HepG2 (cell line): ENCODE results near the gene NEU4. TPM values are rescaled to one million over a fixed set of nuclear protein-coding genes. Genes with fewer than 3 reads are reported as not detected.

Source experiments
- CREB3 ChIP-seq: sonication (generic); formaldehyde crosslinking; IDR thresholded peaks from 2 replicates; pipeline ENCODE4 v1.5.0; 2020; ENCODE audit warnings: missing genetic modification reagents
- DMAP1 ChIP-seq: IDR thresholded peaks from 2 replicates; pipeline ENCODE4 v1.6.1; 2016
- JUND ChIP-seq: sonication (generic); formaldehyde crosslinking; IDR thresholded peaks from 2 replicates; pipeline ENCODE4 v1.8.0; 2022; ENCODE audit warnings: mild to moderate bottlenecking, missing genetic modification reagents
- KLF6 ChIP-seq: IDR thresholded peaks from 2 replicates; pipeline ENCODE4 v1.8.0; 2016; ENCODE audit warnings: missing biosample characterization, missing genetic modification reagents
- MBNL3 ChIP-seq: fragments of 250-450 bp; sonication (Bioruptor Pico); conservative IDR thresholded peaks from 2 replicates; pipeline ENCODE4 v1.8.0; 2022; ENCODE audit warnings: mild to moderate bottlenecking, inconsistent platforms
- NBN ChIP-seq: fragments of 450-650 bp; conservative IDR thresholded peaks from 2 replicates; pipeline ENCODE4 v1.6.1; 2017
- PITX1 ChIP-seq: sonication (generic); formaldehyde crosslinking; IDR thresholded peaks from 2 replicates; pipeline ENCODE4 v1.5.1; 2020; ENCODE audit warnings: mild to moderate bottlenecking, missing genetic modification reagents
- PRDM10 ChIP-seq: sonication (generic); formaldehyde crosslinking; IDR thresholded peaks from 2 replicates; pipeline ENCODE4 v1.4.0; 2020; ENCODE audit warnings: low read depth, missing genetic modification reagents
- RNF219 ChIP-seq: sonication (generic); formaldehyde crosslinking; IDR thresholded peaks from 2 replicates; pipeline ENCODE4 v1.5.0; 2020; ENCODE audit warnings: mild to moderate bottlenecking, missing genetic modification reagents
- SALL1 ChIP-seq: sonication (generic); formaldehyde crosslinking; IDR thresholded peaks from 2 replicates; pipeline ENCODE4 v1.8.0; 2022; ENCODE audit warnings: mild to moderate bottlenecking, missing genetic modification reagents
- SMAD3 ChIP-seq: sonication (generic); formaldehyde crosslinking; IDR thresholded peaks from 2 replicates; pipeline ENCODE4 v1.4.0; 2020; ENCODE audit warnings: missing genetic modification reagents
- STAT6 ChIP-seq: sonication (generic); formaldehyde crosslinking; IDR thresholded peaks from 2 replicates; pipeline ENCODE4 v1.4.0; 2020; ENCODE audit warnings: missing genetic modification reagents, mild to moderate bottlenecking, borderline replicate concordance
- ZNF280D ChIP-seq: sonication (generic); formaldehyde crosslinking; IDR thresholded peaks from 2 replicates; pipeline ENCODE4 v1.5.1; 2020; ENCODE audit warnings: mild to moderate bottlenecking, missing genetic modification reagents
- ZNF543 ChIP-seq: sonication (generic); formaldehyde crosslinking; IDR thresholded peaks from 2 replicates; pipeline ENCODE4 v1.4.0; 2020; ENCODE audit warnings: mild to moderate bottlenecking, missing genetic modification reagents
- ZNF589 ChIP-seq: sonication (generic); formaldehyde crosslinking; conservative IDR thresholded peaks from 2 replicates; pipeline ENCODE4 v1.8.0; 2022; ENCODE audit warnings: mild to moderate bottlenecking, moderate library complexity, missing genetic modification reagents
- ZNF639 ChIP-seq: conservative IDR thresholded peaks from 2 replicates; pipeline ENCODE4 v1.6.1; 2018; ENCODE audit warnings: missing genetic modification reagents
- ZNF709 ChIP-seq: sonication (generic); formaldehyde crosslinking; IDR thresholded peaks from 2 replicates; pipeline ENCODE4 v1.5.0; 2020; ENCODE audit warnings: mild to moderate bottlenecking, missing genetic modification reagents
- polyA plus RNA-seq, 8 experiments: library from polyadenylated mRNA; depleted of rRNA in 3 of 8; stranded (reverse) in 7 of 8; unstranded in 1 of 8; fragments of >200 nt; fragmentation: Illumina TruSeq in 4 of 8; extraction: Trizol in 4 of 8; gene quantifications; 2 replicates each; pipeline versions ENCODE4 v1.2.1 to v1.2.3, GENCODE V29; 2011 to 2016; ENCODE audit warnings: low read depth in 4 of 8, missing spikeins in 1 of 8, mixed read lengths in 1 of 8; ENCODE audit not compliant: insufficient read depth in 1 of 8
- total RNA-seq, 5 experiments: library from RNA; depleted of rRNA; stranded (reverse); fragments of >200 nt; fragmentation: Illumina TruSeq; extraction: Trizol; gene quantifications; 2 replicates each; pipeline ENCODE4 v1.2.3, GENCODE V29; 2016; ENCODE audit warnings: low read depth in 1 of 5

Gene NEU4
- total and polyA plus RNA-seq, 2 of the 13 experiments (the other 11 are each of a cell fraction or from before 2014, with no cell fraction given), result 53.5 to 107 TPM

DNA sequence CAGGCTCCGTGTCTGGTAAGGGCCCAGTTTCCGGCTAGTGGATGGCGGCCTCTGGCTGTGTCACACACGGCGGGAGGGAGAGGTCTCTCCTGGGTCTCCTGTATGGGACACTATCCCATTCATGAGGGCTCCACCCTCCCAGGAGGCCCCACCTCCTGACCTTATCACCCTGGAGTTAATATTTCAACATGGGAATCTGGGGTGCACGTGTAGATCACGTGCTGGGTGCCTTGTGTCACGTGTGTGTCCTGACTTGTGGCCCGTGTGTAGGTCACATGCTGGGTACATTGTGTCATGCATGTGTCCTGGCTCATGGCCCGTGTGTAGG is 9.9 kb downstream of the NEU4 start (continued):
- TF ChIP-seq PRDM10, result no peak
- peak; percentile 56; the same call in 1 of the 2 replicates for TF ChIP-seq ZNF639 (CRISPR knock-in tag)
- TF ChIP-seq ZNF280D, result no peak
- TF ChIP-seq ZNF589 (CRISPR knock-in tag), result peak; percentile 56; the same call in 1 of the 2 replicates
- peak; percentile 98 for TF ChIP-seq SMAD3 (CRISPR knock-in tag)
- no peak; the same call in 1 of the 2 replicates for TF ChIP-seq ZNF709
- peak; percentile 89; the same call in 1 of the 2 replicates for TF ChIP-seq RNF219 (CRISPR knock-in tag)
- TF ChIP-seq CREB3, result no peak
- TF ChIP-seq STAT6, result no peak
- no peak for TF ChIP-seq NBN
- peak; percentile 81; the same call in 1 of the 2 replicates for TF ChIP-seq DMAP1 (CRISPR knock-in tag)
- TF ChIP-seq KLF6 (CRISPR knock-in tag), result peak; percentile 87
- 0 out of 2 replicates have a peak, but pooled peaks have one; percentile 53 for TF ChIP-seq ZNF543 (CRISPR knock-in tag)
- TF ChIP-seq JUND (CRISPR knock-in tag), result peak; percentile 78
- TF ChIP-seq PITX1 (CRISPR knock-in tag), result peak; percentile 82
- peak; percentile 98 for TF ChIP-seq SALL1 (CRISPR knock-in tag)
- TF ChIP-seq MBNL3 (CRISPR knock-in tag), result no peak
